GM23338 (cell line): Measurements from ENCODE around the gene DECR2.
"Not testable (repeated sequence)": the region's sequence is repeated elsewhere in the genome, so short reads cannot be mapped to it uniquely, and the experiment has no call there.

ENCODE experiments used
- CREB1 ChIP-seq: fragments of 250-450 bp; sonication (Bioruptor Pico); IDR thresholded peaks from 2 replicates; pipeline ENCODE4 v1.5.0; 2020; ENCODE audit warnings: low read depth, mild to moderate bottlenecking, moderate library complexity
- CTCF ChIP-seq, 2 experiments: fragments of 200-600 bp in 1 of 2; sonication (generic) in 1 of 2; conservative IDR thresholded peaks; 2 replicates each; pipeline versions ENCODE4 v1.5.1 to v1.6.1; 2016 to 2017; ENCODE audit warnings: antibody characterized with exemption in 2 of 2, low read depth in 2 of 2, mild to moderate bottlenecking in 2 of 2, moderate library complexity in 1 of 2
- ETS1 ChIP-seq: IDR thresholded peaks from 2 replicates; pipeline ENCODE4 v1.6.1; 2016; ENCODE audit warnings: antibody characterized with exemption
- EZH2 ChIP-seq: fragments of 200-600 bp; sonication (generic); IDR thresholded peaks from one replicate; pipeline ENCODE4 v1.8.0; 2017; ENCODE audit warnings: antibody characterized with exemption, mild to moderate bottlenecking, low read depth; ENCODE audit not compliant: unreplicated experiment
- EZH2phosphoT487 ChIP-seq: fragments of 200-600 bp; sonication (generic); IDR thresholded peaks from one replicate; pipeline ENCODE4 v1.8.1; 2018; ENCODE audit warnings: antibody characterized with exemption; ENCODE audit not compliant: unreplicated experiment
- JUNB ChIP-seq: IDR thresholded peaks from one replicate; pipeline ENCODE4 v1.6.1; 2016; ENCODE audit warnings: antibody characterized with exemption; ENCODE audit not compliant: unreplicated experiment
- NANOG ChIP-seq: IDR thresholded peaks from 2 replicates; pipeline ENCODE4 v1.6.1; 2016; ENCODE audit warnings: antibody characterized with exemption, borderline replicate concordance
- POLR2AphosphoS5 ChIP-seq: IDR thresholded peaks from 2 replicates; pipeline ENCODE4 v1.6.1; 2016; ENCODE audit warnings: antibody characterized with exemption, low read depth
- REST ChIP-seq: IDR thresholded peaks from one replicate; pipeline ENCODE4 v1.6.1; 2018; ENCODE audit warnings: antibody characterized with exemption; ENCODE audit not compliant: unreplicated experiment
- STAT1 ChIP-seq: IDR thresholded peaks from one replicate; pipeline ENCODE4 v1.6.1; 2016; ENCODE audit warnings: antibody characterized with exemption; ENCODE audit not compliant: unreplicated experiment
- ZNF114 ChIP-seq: fragments of 250-450 bp; sonication (Bioruptor Pico); IDR thresholded peaks from 2 replicates; pipeline ENCODE4 v1.5.0; 2020; ENCODE audit warnings: mild to moderate bottlenecking, moderate library complexity

- TF ChIP-seq CTCF (conservative IDR thresholded peaks at IDR 0.05; ENCODE audit: low read depth in 2 of 2); POLR2AphosphoS5; EZH2phosphoT487; REST; ZNF114 (CRISPR knock-in tag); EZH2; JUNB; CREB1; STAT1; NANOG; ETS1: not testable (repeated sequence)
Measured at GRCh38 chr16:415170-415498, 13.4 kb downstream of the DECR2 start.
